GM18526 (cell line): ENCODE results near the gene CARD9.

Experiments used
- POLR2A ChIP-seq: IDR thresholded peaks from 3 replicates; pipeline ENCODE4 v1.6.1; 2011; ENCODE audit not compliant: insufficient read length; ENCODE audit errors: extremely low read depth

Gene CARD9

GRCh38 chr9:136363949-136364748, 9.3 kb downstream of the CARD9 start:
- no peak for TF ChIP-seq POLR2A

GRCh38 chr9:136363106-136363948, 10.1 kb downstream of the CARD9 start, which contains the start of gene DNLZ:
DNLZ (minus strand) TSS chr9:136363744; CDS start chr9:136363714, 30 bp downstream.
- peak; percentile 91 for TF ChIP-seq POLR2A

- TF ChIP-seq POLR2A: no peak
Observed at GRCh38 chr9:136362450-136362784, 11.1 kb downstream of the CARD9 start.

GRCh38 chr9:136361754-136362449, 11.6 kb downstream of the CARD9 start:
- TF ChIP-seq POLR2A: no peak

GRCh38 chr9:136361047-136361753, 12.3 kb downstream of the CARD9 start:
- no peak for TF ChIP-seq POLR2A

- TF ChIP-seq POLR2A: no peak
Observed at GRCh38 chr9:136359774-136360718, 13.4 kb downstream of the CARD9 start.

GRCh38 chr9:136358888-136359287, 14.6 kb downstream of the CARD9 start:
- no peak for TF ChIP-seq POLR2A

GRCh38 chr9:136358016-136358415, 15.5 kb downstream of the CARD9 start:
- no peak for TF ChIP-seq POLR2A

GRCh38 chr9:136357202-136357725, 16.2 kb downstream of the CARD9 start:
- no peak for TF ChIP-seq POLR2A

- no peak for TF ChIP-seq POLR2A
Observed at GRCh38 chr9:136355616-136356557, 17.6 kb downstream of the CARD9 start.

GRCh38 chr9:136354592-136355085, 18.8 kb downstream of the CARD9 start:
- no peak for TF ChIP-seq POLR2A

GRCh38 chr9:136353757-136354488, 19.5 kb downstream of the CARD9 start:
- no peak for TF ChIP-seq POLR2A

GRCh38 chr9:136353088-136353487, 20.4 kb downstream of the CARD9 start:
- no peak for TF ChIP-seq POLR2A
